H54 (cell line): ENCODE measurements around the gene ASIC2.
"Not testable (repeated sequence)": the region's sequence is repeated elsewhere in the genome, so short reads cannot be mapped to it uniquely, and the experiment has no call there.

Experiments
- DNase-seq: peaks from one replicate; pipeline ENCODE4 v3.0.0; 2011; ENCODE audit warnings: low spot score, mixed read lengths; ENCODE audit not compliant: insufficient read length
- FAIRE-seq: peaks from 3 replicates; lab custom pipeline; 2011; peaks lifted over from hg19 to GRCh38; lab: Jason Lieb, UNC
- POLR2A ChIP-seq: IDR thresholded peaks from 2 replicates; pipeline ENCODE4 v1.6.1; 2011; ENCODE audit warnings: low read depth, mild to moderate bottlenecking, low read length

ASIC2 gene

DNA sequence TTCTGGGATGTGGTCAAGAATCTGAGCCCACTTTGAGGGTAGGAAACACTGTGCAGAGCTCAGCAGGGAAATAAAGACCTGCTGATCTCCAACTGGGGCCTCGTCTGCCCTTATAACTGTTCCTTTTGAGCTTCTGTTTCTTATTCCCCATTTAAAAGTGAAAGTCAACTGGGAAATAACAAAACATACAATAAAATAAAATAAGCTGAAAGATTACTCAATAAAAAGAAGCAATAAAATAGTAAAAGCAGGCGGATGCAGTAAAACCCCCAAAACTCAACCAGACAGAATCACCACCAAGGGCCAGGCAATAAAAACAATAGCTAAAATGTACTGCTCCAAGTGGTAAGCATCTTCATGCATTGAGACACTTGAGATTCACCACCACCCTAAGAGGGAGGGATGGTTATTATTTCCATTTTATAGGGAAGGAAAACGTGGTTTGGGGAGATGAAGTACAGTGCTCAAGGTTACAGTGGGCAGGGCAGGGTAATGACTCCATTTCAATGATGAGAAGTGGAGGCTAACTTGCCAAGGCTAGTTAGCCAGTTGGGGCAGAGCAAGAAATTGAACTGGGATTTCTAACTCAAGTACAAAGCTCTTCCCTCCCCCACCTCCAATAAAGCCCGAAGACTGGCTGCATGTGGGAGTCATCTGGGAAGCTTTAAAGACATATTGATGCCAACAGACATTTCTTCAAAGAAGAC lies 307.9 kb downstream of the ASIC2 start:
- no peak for TF ChIP-seq POLR2A
- no peak for DNase-seq
- FAIRE-seq: no peak

GRCh38 chr17:32981611-32982010 lies 311.5 kb downstream of the ASIC2 start:
- FAIRE-seq, DNase-seq: not testable (repeated sequence)

GRCh38 chr17:32980230-32980629 lies 312.9 kb downstream of the ASIC2 start:
- DNase-seq (no peak), FAIRE-seq (no peak)
- no peak for TF ChIP-seq POLR2A

DNA sequence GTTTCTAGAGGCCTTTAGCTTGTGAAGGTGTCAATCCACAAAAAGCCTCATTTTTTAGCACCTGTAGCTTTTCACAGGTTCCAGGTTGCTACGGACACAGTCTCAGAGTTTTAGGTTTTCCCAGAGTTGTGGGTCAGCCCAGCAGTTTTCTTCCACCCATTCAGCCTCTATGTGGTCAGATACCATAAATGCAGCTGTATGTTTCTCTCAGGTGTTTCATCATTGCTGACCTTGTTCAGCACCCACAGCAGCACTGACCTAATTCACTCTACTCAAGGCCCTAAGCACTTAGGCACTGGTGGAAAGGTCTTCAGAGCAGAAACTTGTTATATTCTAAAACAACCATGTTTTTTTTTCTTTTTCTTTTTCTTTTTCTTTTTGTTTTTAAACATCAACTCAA lies 316.5 kb downstream of the ASIC2 start:
- no peak for TF ChIP-seq POLR2A
- DNase-seq (no peak), FAIRE-seq (no peak)

GRCh38 chr17:32976131-32976530 lies 317.0 kb downstream of the ASIC2 start:
- DNase-seq (no peak), FAIRE-seq (no peak)
- TF ChIP-seq POLR2A: no peak

- FAIRE-seq (no peak), DNase-seq (no peak)
- TF ChIP-seq POLR2A: no peak
Measured at GRCh38 chr17:32971171-32971570, 321.9 kb downstream of the ASIC2 start.

GRCh38 chr17:32970281-32970680 lies 322.8 kb downstream of the ASIC2 start:
- no peak for TF ChIP-seq POLR2A
- no peak for FAIRE-seq

DNA sequence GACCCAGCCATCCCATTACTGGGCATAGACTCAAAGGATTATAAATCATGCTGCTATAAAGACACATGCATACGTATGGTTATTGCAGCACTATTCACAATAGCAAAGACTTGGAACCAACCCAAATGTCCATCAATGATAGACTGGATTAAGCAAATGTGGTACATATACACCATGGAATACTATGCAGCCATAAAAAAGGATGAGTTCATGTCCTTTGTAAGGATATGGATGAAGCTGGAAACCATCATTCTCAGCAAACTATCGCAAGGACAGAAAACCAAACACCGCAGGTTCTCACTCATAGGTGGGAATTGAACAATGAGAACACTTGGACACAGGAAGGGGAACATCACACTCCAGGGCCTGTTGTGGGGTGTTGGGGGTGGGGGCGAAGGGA lies 323.9 kb downstream of the ASIC2 start:
- not testable (repeated sequence) for FAIRE-seq, DNase-seq

More at GRCh38 chr17:32970281-32970680, 322.8 kb downstream of the ASIC2 start:
- no peak for DNase-seq

- DNase-seq (no peak), FAIRE-seq (no peak)
- no peak for TF ChIP-seq POLR2A
Measured at GRCh38 chr17:32964541-32964940, 328.6 kb downstream of the ASIC2 start.
